ENCODE results near the gene LPP.

LPP gene

DNA sequence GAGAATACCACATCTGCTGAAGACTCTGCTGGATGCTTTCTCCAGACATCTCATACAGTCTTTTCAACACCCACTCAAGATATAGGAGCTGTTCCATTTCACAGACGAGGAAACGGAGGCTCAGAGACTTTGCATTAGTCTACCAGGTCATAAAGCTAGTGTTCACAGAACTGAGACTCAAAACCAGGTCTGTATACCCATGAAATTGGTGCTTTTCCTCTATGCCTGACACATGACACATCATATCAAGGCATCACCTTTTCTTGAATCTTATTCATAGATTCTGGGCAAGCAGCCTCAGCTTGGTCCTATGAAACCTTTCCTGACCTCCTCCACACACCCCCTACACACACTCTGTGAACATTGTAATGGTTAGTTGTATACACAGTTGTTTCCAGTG is 101.2 kb downstream of the LPP start:
- DNase-seq: no peak

DNA sequence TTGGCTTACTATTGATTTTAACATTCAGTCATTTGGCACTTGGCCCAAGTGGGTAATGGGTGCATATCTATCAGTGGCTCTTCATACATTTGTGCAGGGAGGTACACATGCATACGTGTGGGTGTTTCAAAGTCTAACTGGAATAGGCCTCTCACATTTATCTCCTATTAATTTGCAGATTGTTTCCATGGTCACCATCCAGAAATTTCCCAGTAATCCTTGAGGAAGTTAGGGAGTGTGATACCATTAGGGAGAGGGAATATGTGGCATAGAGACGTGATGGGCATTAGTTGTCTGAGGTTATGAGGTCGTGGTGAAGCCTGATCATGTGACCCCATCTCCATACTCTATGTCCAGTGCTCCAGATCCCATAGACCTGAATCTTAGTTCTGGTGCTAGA is 102.8 kb downstream of the LPP start:
- no peak for DNase-seq

- DNase-seq: no peak
These were observed 103.5 kb downstream of the LPP start for GRCh38 chr3:188257384-188258026.

DNA sequence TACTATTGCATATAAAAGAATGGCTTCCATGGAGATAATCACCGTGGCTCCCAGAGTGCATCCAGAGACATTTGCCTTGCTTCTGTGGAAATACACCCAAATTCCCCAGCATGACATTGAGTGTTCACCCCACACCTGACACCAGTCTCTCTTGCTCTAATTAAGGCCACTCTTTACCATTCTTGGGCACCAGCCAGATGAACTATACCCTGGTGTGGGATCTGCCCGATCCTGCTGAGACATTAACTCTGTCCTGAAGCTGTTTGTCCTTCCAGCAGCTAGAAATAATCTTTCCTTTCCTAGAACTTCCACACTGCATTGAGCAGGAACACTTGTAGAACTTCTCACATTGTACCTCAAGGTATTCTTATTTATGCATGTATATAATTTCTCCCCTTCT is 105.2 kb downstream of the LPP start:
- no peak for DNase-seq

DNA sequence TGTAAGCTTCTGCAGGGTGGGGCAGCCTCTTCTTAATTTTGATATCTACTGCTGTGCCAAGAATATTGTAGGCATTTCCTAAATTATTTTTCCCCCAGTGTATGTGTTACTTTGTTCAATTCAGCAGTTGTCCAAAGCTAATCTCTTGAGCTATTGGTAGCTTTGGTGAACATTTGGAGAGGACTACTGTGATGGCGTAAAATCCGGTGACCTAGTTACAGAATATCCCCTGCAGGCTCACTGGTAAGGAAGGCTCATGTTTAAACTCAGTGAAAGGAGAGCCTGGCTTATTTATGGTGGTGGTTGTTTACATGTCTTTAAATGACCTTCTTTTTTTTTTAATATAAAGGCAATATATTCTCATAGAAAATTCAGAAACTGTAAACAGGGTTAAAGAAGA is 105.6 kb downstream of the LPP start:
- DNase-seq: no peak

DNA sequence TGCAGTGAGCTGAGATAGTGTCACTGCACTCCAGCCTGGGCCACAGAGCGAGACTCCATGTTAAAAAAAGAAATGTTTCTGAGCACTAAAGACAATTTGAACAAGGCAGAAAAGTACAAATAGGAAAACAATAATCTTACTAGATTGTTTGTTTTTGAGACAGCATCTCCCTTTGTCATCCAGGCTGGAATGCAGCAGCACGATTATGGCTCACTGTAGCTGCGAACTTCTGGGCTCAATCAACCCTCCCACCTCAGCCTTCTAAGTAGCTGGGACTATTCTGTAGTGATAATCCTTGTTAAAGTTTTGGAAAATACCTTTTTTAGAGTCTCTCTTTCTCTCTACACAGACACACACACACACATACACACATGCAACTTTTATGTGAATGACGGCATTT is 107.1 kb downstream of the LPP start:
- DNase-seq: no peak

- DNase-seq: no peak
These were observed 108.5 kb downstream of the LPP start for GRCh38 chr3:188262488-188262887.

DNA sequence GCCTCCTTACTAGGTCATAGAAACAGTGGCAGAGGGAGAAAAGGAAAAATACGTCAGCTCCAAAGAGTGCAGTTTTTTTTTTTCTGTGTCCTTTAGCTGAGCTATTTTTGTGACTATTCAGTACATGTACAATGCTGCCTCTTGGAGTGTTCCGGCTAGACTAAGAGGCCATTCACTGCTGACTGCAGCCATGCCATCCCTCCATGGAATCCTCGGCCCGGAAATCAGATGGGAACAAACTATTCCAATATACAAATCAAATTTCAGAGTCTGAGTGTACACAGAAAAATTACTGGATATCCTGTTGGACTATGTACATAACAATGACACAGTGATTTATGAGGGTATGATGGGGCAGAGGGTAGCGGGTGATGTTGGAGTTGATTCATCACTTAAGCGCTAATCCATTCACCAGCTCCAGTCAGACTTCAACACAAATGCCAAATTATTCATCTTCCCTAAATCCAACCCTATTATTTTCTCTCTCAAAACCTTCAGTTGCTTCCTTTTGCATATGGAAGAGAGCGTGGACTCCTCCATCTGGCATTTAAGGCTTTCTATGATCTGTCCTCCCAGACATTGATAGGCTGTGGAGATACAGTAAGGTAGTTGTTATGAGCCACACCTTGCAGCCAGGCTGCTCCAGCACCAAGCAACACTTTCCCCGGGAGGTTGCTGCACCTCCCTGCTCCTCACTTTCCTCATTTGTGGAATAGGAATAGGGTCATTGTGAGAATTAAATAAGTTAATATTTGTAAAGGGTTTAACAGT is 109.1 kb downstream of the LPP start:
- DNase-seq: no peak

- DNase-seq: no peak
These were observed 110.6 kb downstream of the LPP start for GRCh38 chr3:188264226-188265207.

- DNase-seq: no peak
These were observed 112.8 kb downstream of the LPP start for GRCh38 chr3:188266562-188267274.

DNA sequence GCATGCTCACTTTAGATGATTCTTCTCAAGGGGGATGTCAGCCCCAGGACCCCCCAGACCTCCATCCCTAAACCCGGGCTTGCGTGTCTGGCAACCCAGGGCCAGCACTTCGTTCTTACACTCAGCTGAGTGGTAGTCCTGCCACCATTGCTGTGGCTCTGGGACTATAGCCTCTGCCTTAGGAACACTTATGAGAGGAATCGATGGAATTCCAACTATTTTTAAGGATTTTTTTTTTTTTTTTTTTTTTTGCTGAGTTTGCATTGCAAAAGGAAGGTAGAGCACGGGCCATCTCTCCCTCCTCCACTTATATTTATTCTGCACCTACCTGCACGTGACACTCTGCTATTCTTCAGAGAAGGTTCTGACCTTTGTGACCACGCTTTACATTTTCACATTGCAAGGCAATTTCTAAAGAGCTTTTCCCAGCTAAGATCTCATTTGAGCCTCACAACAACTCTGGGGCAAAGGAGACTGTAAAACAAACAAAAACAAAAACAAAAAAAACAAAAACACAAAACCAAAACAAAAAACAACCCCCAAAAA is 113.9 kb downstream of the LPP start:
- DNase-seq: no peak

DNA sequence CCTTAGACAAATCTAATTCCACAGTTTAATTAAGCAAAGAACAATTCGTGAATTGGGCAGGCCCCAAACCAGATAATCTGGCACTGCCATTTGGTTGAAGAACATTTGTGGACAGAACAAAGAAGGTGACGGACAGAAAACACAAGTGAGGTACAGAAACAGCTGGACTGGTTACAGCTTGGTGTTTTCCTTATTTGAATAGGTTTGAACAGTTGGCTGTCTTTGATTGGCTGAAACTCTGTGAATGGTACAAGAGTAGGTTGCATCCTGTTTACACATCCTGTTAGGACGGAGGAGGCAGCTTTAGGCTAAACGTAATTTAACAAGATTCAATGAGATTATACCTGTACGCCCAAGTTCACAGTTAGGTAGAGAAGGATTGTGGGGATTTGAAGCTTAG is 114.4 kb downstream of the LPP start:
- DNase-seq: no peak

DNA sequence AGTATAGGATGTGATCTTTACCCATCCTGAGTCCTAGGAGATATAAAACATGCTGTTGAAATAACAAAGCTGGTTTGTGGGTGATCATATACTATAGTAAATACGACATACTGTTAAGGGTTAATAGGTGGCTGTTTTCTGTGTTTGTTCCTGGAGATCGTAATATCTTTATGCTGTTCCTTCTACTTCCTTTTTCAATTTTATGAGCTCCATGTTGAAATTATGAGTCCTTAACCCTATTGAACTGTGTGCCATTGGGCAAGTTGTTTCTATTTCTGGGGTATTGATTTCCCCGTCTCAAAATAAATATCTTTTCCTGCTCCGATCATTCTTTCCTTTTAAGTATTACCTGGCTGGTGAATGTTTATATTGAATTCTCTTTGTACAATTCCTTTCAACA is 115.1 kb downstream of the LPP start:
- no peak for DNase-seq

GRCh38 chr3:188270423-188270972 is 116.5 kb downstream of the LPP start:
- no peak for DNase-seq

- no peak for DNase-seq
These were observed 117.4 kb downstream of the LPP start for GRCh38 chr3:188271226-188271914.

DNA sequence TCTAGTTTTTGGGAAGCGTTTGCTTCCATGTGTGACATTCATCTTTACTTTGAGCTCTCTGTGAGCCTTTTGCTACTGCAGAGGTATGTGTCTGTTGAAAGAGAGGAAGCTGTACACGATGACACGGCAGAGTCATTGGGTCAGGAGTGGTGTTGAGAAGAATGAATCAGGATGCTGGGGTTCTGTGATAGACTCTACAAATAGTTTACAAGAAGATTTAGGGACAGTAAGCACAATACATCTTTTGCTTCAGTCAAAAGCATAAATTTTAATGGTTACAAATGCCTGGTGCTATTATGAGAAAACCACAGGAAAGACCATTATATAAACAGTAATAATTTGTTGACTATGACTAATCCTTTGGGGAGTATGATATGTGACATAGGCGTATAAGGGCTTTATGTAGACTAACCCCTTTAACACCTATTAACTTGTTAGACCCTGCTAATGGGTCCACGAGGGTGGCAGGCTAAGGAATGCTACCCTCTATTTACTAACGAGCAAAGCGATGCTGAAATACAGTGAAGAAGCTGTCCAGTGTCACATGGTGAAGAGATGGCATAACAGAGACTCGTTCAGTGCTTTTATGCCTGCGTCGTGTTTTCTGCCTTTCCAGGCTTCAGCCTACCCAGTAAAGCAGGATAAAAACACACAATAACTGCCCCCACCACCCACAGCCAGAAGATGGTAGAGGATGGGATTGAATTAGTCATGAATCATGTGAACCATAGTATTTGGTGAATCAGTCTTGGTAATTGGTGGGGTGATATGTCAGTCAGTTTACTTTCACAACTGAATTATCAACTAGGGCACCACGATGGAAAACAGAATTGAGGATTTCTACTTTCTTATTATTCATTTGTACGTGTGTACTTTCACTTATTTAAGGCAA is 118.8 kb downstream of the LPP start:
- no peak for DNase-seq

- DNase-seq: no peak
These were observed 120.4 kb downstream of the LPP start for GRCh38 chr3:188274249-188274915.

DNA sequence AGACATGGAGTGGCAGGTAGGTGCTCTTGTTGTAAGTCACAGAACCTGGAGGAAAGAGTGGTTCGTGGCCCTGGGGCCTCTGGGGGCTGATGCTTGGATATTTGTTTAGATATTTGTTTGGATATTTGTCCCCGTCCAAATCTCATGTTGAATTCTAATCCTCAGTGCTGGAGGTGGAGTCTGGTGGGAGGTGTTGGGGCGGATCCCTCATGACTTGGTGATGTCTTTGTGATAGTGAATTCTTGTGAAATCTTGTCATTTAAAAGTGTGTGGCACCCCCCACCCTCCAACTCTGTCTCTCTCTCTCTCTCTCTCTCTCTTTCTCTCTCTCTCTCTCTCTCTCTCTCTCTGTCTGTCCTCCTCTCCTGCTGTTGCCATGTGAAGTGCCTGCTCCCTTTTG is 122.4 kb downstream of the LPP start:
- no peak for DNase-seq

DNA sequence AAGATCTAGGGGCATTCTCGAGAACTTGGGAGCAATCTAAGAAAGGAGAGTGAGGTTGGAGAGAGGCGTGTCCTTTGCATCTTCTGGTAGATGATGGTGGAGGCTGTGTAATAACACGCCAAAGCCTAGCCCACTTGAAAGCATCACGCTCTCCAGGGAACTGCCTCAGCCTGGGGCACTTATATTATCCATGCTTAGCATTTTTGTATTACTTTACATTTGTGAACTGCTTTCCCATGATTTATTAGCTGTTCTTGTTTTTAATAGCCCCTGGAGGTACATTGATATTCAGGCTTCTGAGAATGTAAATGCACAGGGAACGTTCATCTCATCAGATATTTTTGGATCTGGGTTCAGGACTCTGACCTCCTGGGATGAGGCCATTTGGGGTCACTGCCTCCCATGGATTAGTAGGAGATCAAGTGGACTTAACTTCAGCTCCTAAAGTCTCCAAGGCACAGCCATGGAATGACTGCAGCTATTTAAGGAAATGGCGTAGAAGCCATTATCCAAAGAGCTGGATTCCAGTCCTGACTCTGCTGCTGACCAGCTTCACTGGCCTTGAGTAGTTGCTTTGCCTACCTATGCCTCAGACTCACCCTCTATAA is 124.9 kb downstream of the LPP start:
- no peak for DNase-seq

Data from activated CD4-positive, CD25-positive, alpha-beta regulatory T cell treated with anti-CD3 and anti-CD28 coated beads, Interleukin-2, amount 50 U/mL, for 72 hours (primary cell).